Measurements from ENCODE around the gene BACE2.

DNA sequence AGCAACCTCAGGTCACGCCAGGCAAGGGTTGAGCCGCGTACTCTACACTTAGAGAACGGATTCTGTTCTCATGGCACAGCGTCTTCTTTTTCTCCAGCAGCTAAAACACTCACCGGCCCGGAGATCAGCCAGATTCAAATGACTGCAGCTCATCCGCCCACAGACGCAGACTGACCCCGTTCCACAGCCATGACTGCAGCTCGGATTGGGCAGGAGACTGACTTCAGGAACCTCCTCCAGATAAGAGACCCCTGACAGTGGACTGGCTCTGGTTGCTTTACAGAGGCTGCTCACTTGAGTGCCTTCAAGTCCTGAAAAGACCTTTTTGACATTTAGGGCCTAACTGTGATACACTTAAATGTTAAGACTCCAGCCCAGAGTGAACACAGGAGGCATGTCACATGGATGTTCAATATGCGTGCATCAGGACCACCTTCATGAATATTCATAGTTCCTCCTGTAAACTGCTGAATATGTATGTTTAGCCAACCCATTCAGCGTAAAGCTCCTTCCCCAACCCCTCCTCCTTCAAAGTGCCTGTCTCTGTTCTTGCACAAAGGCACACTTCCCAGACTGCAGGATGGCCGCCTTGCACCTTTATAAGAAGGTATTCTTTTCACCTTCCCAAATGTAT lies 42.6 kb downstream of the BACE2 start:
- TF ChIP-seq, protein P1, sequence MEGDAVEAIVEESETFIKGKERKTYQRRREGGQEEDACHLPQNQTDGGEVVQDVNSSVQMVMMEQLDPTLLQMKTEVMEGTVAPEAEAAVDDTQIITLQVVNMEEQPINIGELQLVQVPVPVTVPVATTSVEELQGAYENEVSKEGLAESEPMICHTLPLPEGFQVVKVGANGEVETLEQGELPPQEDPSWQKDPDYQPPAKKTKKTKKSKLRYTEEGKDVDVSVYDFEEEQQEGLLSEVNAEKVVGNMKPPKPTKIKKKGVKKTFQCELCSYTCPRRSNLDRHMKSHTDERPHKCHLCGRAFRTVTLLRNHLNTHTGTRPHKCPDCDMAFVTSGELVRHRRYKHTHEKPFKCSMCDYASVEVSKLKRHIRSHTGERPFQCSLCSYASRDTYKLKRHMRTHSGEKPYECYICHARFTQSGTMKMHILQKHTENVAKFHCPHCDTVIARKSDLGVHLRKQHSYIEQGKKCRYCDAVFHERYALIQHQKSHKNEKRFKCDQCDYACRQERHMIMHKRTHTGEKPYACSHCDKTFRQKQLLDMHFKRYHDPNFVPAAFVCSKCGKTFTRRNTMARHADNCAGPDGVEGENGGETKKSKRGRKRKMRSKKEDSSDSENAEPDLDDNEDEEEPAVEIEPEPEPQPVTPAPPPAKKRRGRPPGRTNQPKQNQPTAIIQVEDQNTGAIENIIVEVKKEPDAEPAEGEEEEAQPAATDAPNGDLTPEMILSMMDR (IDR thresholded peaks at IDR 0.05), result no peak
- TF ChIP-seq POLR2A (IDR thresholded peaks at IDR 0.05), result no peak

Data from right lobe of liver (tissue), 4 donors.